ENCODE results near the gene CTNNA2. TPM values are rescaled to one million over a fixed set of nuclear protein-coding genes. Genes with fewer than 3 reads are reported as not detected.

CTNNA2 gene
- total and polyA plus RNA-seq, 9 of the 15 experiments (the other 6 are each of a cell fraction or from before 2014, with no cell fraction given) = 0.03 to 0.40 (median 0.15) TPM

DNA sequence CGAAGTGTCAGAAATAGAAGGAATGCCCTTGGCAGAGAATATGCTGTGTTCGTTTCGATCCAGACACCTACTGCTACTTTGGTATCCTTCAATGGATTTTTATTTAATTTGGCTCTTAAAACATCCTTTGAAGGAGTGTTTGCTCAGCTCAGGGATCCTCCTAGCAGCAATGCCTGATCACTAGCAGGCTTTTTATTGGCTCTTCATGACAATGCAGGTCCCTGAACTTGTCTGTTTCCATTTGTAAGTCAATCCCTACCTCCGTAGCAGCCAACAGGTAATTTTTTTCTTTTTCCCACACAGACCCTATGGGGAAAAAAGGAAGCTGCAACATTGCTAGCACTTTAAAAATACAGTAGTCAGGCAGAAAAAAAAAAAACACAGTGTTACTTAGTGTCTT is 1157.9 kb downstream of the CTNNA2 start (continued):
- TF ChIP-seq, protein P1, sequence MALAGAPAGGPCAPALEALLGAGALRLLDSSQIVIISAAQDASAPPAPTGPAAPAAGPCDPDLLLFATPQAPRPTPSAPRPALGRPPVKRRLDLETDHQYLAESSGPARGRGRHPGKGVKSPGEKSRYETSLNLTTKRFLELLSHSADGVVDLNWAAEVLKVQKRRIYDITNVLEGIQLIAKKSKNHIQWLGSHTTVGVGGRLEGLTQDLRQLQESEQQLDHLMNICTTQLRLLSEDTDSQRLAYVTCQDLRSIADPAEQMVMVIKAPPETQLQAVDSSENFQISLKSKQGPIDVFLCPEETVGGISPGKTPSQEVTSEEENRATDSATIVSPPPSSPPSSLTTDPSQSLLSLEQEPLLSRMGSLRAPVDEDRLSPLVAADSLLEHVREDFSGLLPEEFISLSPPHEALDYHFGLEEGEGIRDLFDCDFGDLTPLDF (CRISPR knock-in tag; IDR thresholded peaks at IDR 0.05) = no peak
- TF ChIP-seq GABPA (tag; conservative IDR thresholded peaks at IDR 0.05; ENCODE audit: low read depth) (no peak), ARID2 (IDR thresholded peaks at IDR 0.05) (no peak)

DNA sequence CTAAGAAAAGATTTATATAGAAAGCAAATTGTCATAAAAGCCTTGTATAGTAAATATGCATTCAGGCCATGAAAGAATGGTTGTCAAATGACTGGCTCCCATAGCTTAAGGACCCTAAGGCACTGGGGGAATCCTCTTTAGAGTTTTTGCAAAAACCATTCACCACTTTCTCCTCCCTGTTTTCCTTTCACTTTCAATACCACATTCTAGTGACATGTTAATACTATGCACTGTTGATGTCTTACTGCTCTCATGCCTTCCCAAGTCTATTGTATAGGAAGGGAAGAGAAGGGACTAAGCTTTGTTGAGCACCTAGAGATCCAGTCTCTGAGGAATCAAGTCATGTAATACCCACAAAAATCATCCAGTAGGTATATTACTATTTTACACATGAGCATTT is 1174.7 kb downstream of the CTNNA2 start:
- POLR2A ChIA-PET = no interaction called here
- Histone ChIP-seq H3K36me3 (ENCODE audit: control insufficient read depth, insufficient read depth, low read length) (no peaks in the 10 kb centered on the region), H2AFZ (ENCODE audit: low read depth, low read length) (no peak overlapping the region), H3K9me3 (replicated peaks; ENCODE audit: control insufficient read depth, insufficient read depth, low read depth, low read length) (no peaks in the 10 kb centered on the region), H4K20me1 (replicated peaks; ENCODE audit: control insufficient read depth, insufficient read depth, low read length) (no peaks in the 10 kb centered on the region), H3K9me1 (ENCODE audit: control insufficient read depth, insufficient read depth, low read length) (no peaks in the 10 kb centered on the region), H3K4me3 (no peak overlapping the region), H3K9ac (ENCODE audit: insufficient read depth in 1 of 2, low read depth in 2 of 2, low read length in 2 of 2) (no peak overlapping the region), H3K79me2 (ENCODE audit: control insufficient read depth, insufficient read depth, low read length) (no peaks in the 10 kb centered on the region), H3K27me3 (ENCODE audit: control insufficient read depth in 2 of 2, insufficient read depth in 2 of 2, low read length in 2 of 2) (no peaks in the 10 kb centered on the region), H3K27ac (ENCODE audit: extremely low read depth, low read depth, low read length) (no peak overlapping the region), H3K4me2 (ENCODE audit: insufficient read depth, low read length) (no peak overlapping the region), H3K4me1 (replicated peaks in 1 of 2; ENCODE audit: control insufficient read depth in 2 of 2, insufficient read depth in 2 of 2, low read length in 2 of 2) (no peaks in the 10 kb centered on the region)
- TF ChIP-seq RAD51 (IDR thresholded peaks at IDR 0.05; ENCODE audit: borderline replicate concordance, low read depth) = no peak
- TF ChIP-seq RFX7 (CRISPR knock-in tag; IDR thresholded peaks at IDR 0.05) = no peak
- TF ChIP-seq, protein P2, sequence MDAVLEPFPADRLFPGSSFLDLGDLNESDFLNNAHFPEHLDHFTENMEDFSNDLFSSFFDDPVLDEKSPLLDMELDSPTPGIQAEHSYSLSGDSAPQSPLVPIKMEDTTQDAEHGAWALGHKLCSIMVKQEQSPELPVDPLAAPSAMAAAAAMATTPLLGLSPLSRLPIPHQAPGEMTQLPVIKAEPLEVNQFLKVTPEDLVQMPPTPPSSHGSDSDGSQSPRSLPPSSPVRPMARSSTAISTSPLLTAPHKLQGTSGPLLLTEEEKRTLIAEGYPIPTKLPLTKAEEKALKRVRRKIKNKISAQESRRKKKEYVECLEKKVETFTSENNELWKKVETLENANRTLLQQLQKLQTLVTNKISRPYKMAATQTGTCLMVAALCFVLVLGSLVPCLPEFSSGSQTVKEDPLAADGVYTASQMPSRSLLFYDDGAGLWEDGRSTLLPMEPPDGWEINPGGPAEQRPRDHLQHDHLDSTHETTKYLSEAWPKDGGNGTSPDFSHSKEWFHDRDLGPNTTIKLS (IDR thresholded peaks at IDR 0.05; ENCODE audit: borderline replicate concordance, low read depth) = no peak
- no peak for TF ChIP-seq ZNF766 (CRISPR knock-in tag; conservative IDR thresholded peaks at IDR 0.05)
- TF ChIP-seq, protein P3, sequence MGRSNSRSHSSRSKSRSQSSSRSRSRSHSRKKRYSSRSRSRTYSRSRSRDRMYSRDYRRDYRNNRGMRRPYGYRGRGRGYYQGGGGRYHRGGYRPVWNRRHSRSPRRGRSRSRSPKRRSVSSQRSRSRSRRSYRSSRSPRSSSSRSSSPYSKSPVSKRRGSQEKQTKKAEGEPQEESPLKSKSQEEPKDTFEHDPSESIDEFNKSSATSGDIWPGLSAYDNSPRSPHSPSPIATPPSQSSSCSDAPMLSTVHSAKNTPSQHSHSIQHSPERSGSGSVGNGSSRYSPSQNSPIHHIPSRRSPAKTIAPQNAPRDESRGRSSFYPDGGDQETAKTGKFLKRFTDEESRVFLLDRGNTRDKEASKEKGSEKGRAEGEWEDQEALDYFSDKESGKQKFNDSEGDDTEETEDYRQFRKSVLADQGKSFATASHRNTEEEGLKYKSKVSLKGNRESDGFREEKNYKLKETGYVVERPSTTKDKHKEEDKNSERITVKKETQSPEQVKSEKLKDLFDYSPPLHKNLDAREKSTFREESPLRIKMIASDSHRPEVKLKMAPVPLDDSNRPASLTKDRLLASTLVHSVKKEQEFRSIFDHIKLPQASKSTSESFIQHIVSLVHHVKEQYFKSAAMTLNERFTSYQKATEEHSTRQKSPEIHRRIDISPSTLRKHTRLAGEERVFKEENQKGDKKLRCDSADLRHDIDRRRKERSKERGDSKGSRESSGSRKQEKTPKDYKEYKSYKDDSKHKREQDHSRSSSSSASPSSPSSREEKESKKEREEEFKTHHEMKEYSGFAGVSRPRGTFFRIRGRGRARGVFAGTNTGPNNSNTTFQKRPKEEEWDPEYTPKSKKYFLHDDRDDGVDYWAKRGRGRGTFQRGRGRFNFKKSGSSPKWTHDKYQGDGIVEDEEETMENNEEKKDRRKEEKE (IDR thresholded peaks at IDR 0.05; ENCODE audit: borderline replicate concordance in 1 of 2, control insufficient read depth in 1 of 2, low read depth in 2 of 2, low read length in 1 of 2) = no peak
- no peak for TF ChIP-seq TEAD2 (tag; IDR thresholded peaks at IDR 0.05)
- no peak for TF ChIP-seq FUS (optimal IDR thresholded peaks at IDR 0.05; ENCODE audit: low read depth, low read length)
- TF ChIP-seq HDAC6 (IDR thresholded peaks at IDR 0.05; ENCODE audit: low read depth, low read length) = no peak
- TF ChIP-seq PRPF4 (IDR thresholded peaks at IDR 0.05; ENCODE audit: insufficient read depth, low read depth, low read length, poor library complexity, severe bottlenecking) = no peak
- TF ChIP-seq, protein P4, sequence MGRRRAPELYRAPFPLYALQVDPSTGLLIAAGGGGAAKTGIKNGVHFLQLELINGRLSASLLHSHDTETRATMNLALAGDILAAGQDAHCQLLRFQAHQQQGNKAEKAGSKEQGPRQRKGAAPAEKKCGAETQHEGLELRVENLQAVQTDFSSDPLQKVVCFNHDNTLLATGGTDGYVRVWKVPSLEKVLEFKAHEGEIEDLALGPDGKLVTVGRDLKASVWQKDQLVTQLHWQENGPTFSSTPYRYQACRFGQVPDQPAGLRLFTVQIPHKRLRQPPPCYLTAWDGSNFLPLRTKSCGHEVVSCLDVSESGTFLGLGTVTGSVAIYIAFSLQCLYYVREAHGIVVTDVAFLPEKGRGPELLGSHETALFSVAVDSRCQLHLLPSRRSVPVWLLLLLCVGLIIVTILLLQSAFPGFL (CRISPR knock-in tag; IDR thresholded peaks at IDR 0.05) = no peak
- DNase-seq (ENCODE audit: extremely low read depth in 1 of 4, low spot score in 3 of 4) = no peak
- CTCF ChIA-PET (ENCODE audit: low intra/inter-chr PET ratio) = no interaction called here
- in situ Hi-C loops (cut with MboI) (no loop called here), intact Hi-C loops (cut with micrococcal nuclease) (no loop called here)
- no TSS peak for BruUV-seq (replicated peaks)
- FAIRE-seq = no peak
- ATAC-seq = no peak

Measured in K562 (cell line).